ENCODE data around the gene BCAM.

BCAM gene

DNA sequence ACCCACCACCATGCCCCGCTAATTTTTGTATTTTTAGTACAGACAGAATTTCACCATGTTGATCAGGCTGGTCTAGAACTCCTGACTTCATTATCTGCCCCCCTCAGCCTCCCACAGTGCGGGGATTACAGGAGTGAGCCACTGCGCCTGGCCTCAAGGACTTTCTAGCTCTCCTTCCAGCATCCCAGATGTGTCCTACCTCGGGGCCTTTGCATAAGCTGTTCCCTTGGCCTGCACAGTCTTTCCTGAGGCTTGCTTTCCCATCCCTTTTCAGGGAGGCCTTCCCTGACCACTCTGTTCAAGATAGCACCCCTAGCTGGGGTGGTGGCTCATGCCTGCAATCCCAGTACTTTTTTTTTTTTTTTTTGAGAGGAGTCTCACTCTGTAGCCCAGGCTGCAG is 14.3 kb upstream of the BCAM start:
- DNase-seq = no peak

DNA sequence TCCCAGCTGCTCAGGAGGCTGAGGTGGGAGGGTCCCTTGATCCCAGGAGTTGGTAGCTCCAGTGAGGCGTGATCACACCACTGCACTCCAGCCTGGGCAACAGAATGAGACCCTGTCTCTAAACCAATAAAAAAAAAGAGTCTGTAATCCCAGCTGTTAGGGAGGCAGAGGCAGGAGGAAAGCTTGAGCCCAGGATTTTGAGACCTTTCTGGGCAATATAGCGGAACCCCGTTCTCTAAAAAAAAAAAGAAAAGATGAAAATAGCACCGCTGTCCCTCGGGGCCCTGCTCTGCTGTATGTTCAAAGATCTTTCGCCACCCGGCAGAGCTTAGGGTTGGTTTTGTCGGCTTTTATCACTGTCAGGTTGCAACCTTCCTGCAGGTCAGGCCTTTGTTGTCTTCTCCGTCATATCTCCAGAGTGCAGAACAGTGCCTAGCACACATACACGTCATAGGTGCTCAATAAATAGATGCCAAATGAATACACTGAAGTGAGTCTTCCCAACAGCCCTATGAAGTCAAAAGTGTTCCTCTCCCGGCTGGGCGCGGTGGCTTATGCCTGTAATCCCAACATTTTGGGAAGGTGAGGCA is 13.4 kb upstream of the BCAM start:
- no peak for DNase-seq

DNA sequence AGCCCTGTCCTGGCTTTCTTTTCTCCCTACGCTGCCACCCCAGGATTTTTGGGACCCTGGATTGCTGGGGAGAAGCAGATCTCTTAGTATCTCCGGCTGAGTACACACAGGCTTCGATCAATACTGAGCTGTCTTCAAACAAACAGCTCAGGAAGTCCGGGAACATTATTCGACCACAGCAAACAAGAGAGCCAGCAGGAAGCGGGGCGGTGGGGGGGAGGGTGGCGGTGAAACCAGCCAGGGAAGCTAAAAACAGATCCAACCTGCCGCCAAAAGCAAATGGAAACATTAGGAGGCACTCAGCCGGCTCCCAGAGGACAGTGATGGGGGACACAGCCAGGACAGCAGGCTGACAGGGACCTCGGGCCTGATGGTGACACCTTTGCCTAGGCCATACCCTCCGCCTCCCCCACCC is 12.2 kb upstream of the BCAM start:
- peak; percentile 54 for DNase-seq

DNA sequence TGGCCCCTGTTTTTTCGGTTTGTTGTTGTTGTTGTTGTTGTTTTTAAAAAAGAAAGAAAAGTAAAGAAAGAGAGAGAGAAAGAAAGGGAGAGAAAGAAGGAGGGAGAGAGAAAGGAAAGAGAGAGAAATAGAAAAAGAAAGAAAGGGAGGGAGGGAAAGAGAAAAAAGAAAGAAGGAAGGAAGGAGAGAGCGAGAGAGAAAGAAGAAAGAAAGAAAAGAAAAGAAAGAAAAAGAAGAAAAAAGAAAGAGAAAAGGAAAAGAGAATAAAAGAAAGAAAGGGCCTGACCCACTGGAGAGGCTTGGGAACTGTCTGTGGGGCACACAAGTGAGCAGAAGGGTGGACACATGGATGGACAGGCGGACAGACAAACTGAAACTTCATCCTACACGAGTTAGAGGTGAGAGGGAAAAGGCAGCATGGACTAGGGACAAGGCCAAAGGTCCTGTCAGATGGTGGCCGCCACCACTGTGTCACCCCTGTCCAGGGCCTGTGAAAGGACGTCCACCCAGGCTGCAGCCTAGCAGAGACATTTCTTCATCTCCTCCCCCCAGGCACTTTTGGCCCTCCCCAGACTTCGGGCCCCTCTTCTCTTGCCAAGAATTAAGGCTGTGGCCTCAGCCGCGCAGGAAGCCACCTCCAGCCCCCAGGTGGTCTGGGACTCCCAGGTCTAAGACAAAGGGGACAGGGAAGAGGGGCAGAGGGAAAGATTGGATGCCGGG is 9.1 kb upstream of the BCAM start:
- no peak for DNase-seq

DNA sequence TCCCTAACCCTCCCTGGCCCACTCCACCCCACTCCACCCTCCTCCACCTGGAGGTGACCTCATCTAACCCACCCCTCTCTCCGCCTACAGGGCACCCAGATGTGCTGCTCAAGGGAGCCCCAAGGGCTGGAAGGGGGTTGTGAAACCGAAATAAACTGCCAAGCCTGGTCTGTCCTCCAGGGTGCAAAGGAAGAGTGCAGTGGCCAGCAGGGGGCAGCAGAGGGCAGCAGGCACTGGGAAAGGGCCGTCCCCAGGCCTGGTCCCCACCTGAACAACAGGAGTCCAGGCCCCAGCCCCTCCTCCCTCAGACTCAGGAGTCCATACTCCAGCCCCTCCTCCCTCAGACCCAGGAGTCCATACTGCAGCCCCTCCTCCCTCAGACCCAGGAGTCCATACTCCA is 8.4 kb upstream of the BCAM start:
- DNase-seq = peak; percentile 69

DNA sequence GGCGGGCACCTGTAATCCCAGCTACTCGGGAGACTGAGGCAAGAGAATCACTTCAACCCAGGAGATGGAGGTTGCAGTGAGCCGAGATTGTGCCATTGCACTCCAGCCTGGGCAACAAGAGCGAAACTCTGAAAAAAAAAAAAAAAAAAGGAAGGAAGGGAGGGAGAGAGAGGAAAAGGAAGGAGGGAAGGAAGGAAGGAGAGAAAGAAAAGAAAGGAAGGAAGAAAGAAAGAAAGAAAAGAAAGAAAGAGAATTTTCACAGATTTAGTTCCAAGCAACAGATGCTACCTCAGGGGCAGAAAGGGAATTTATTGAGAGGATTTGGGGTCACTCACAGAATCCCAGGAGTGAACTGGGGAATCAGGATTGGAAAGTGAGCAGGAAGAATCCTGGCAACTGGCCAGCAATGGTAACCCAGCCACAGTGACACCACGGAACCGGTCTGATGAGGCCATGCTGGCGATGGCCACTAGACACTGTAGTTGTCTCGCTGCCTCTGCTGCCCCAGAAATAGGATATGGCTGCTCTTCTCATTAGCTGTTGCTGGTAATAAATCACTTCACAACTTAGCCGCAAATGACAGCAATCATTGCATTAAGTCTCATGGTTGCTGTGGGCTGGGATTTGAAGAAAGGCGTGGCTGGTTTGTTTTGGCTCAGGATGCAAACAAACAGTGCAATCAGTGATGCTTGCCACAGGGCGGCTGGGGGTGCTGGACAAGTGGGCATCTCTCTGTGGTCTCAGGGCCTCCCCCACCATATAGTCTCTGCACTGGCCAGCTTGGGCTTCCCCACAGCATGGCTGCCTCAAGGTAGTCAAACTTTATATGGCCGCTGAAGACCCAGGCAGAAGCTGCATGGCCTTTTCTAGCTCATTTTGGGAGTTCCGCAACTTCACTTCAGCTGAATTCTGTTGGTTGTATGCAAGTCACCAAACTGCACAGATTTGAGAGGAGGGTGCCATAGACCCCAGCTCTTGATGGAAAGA is 5.2 kb upstream of the BCAM start:
- DNase-seq = no peak

DNA sequence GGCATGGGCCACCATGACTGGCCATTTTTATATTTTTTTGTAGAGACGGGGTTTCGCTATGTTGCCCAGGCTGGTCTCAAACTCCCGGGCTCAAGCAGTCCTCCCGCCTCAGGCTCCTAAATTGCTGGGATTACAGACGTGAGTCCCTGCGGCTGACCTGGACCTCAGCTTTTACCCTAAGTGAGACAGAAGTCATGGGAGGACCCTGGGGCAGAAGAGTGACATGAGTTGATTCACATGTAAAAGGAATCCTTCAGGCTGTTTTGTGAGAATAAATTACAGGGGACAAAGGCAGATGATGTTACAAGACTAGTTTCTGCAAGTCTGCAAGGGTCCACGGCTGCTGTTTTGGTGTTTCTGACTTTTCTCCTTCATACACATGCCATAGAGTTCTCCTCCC is 2.6 kb upstream of the BCAM start:
- DNase-seq = no peak

DNA sequence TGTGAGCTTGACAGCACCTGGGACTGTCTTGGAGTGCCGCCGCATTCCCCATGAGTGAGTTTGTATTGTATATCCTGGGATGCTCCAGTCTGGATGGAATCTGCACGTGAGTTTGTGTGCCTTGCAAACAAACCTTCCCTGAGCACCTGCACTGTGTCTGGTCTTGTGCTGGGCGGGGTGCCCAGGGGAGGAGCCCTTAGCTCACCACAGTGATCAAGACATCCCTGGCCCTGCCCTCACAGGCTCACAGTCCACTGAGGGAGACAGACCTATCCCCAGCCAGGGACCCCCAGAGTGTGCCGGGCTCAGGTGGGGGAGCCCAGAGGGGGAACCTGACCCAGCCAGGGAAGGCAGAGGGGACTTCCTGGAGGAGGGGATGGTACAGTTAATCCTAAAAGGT is 1.7 kb upstream of the BCAM start:
- no peak for DNase-seq

DNA sequence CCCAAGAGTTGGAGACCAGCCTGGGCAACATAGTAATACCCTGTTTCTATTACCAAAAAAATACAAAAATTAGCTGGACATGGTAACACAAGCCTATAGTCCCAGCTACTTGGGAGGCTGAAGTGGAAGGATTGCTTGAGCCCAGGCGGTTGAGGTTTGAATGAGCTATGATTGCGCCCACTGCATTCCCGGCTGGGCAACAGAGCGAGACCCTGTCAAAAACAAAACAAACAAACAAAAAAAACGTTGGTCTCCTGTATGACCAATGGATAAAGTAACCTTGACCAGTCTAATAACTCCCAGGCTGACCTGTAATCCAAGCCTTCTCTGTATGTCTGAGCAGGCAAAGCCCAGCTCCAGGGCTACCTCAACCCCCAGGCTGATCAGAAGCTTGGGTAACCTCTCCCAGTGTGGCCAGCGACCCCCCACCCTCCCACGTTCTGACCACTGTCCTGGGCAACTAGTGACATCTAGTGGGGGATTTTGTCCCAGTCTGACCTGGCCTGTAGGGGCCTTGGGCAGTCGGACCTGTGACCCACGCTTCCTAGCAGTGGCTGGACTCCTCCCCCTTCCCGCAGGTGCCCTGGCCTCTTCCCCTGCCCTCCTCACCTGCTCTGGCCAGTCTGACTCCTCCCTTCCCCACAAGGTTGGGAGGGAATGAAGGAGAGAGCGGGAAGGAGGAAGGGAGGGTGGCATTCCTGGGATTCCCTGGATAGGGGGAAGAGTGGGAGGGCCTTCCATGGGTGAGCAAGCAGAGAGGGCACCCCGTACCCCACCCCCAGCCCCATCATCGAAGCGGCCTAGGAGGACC is 1.0 kb upstream of the BCAM start:
- DNase-seq = no peak

DNA sequence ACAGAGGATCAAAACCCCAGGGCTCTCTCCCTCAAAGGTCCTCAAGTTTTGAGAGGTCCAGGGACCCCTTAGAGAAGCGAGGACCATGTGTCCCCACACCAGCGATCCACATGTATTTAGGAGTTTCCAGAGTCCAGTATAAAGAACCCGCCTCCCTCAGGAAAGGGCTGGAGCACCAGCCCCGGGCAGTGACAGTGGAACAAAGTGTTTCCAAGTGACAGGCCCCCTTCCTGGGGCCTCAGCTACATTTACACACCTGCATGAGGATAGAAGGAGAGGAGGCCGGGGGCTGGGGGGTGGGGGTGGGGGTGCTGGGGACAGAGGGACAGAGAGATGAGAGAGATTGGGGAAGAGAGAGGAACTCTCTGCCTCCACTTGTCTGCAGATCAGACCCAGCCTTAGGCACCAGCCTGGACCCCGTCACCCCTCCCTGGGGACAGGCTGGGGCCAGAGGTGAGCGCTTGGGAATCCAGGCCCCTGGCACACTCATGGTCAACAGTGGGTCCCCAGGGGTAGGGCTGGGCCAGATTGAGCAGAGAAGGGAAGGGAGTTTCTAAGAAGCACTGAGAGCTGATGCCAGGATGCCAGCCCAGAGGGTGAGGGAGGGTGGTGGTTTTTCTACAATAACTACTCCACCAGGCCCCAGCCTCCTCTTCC is 802 bp downstream of the BCAM start:
- DNase-seq = no peak

DNA sequence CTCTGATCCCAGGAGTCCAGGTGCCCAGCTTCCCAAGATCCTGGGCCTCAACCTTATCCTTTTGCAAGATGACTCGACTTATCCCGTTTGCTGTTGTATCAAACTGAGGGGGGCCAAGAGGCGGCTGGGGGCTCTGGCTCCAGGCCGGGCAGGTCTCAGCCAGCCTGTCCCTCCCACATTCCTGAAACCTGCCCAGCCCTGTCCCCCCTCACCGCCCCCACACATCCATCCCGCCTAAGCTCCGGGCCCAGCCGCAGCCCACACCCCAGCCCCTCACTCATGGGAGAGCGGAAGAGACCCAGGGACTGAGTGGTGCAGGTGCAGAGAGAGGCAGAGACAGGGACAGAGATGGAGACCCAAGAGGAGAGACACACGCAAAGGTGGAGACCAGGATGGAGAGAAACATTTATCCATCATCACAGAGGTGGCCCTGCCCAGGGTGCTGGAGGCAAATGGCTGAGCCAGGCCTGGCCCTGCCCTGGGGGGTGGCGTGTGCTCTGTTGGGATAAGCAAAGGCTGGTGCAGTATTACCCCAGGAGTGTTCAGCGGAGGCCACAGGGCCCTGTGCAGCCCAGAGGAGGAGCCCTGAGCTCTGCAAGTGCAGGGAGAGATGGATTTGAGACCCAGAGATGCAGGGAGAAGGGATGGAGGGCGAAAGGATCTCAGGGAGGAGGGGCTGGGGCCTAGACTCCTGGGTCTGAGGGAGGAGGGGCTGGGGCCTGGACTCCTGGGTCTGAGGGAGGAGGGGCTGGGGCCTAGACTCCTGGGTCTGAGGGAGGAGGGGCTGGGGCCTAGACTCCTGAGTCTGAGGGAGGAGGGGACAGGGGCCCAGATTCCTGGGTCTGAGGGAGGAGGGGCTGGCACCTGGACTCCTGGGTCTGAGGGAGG is 1.6 kb downstream of the BCAM start:
- DNase-seq = no peak

DNA sequence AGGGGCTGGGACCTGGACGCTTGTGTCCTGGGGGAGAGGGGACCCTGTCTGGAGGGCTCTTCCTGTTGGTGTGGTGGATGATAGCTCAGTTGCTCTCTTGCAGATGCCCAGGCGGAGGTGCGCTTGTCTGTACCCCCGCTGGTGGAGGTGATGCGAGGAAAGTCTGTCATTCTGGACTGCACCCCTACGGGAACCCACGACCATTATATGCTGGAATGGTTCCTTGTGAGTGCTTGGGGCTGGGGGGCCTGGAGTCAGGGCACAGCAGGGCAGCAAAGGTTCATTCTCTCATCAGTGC is 2.2 kb downstream of the BCAM start:
- DNase-seq = no peak

DNA sequence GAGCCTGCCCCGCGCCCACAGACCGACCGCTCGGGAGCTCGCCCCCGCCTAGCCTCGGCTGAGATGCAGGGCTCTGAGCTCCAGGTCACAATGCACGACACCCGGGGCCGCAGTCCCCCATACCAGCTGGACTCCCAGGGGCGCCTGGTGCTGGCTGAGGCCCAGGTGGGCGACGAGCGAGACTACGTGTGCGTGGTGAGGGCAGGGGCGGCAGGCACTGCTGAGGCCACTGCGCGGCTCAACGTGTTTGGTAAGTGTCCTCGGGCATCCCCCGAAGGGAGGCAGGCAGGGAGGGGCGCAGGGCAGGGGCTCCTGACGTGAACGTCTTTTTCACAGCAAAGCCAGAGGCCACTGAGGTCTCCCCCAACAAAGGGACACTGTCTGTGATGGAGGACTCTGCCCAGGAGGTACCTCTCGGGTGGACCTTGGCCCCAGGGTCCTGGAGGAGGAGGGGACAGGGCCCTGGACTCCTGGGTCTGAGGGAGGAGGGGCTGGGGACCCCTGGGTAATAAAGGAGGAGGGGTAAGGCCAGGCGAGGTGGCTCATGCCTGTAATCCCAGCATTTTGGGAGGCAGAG is 3.3 kb downstream of the BCAM start:
- no peak for DNase-seq

DNA sequence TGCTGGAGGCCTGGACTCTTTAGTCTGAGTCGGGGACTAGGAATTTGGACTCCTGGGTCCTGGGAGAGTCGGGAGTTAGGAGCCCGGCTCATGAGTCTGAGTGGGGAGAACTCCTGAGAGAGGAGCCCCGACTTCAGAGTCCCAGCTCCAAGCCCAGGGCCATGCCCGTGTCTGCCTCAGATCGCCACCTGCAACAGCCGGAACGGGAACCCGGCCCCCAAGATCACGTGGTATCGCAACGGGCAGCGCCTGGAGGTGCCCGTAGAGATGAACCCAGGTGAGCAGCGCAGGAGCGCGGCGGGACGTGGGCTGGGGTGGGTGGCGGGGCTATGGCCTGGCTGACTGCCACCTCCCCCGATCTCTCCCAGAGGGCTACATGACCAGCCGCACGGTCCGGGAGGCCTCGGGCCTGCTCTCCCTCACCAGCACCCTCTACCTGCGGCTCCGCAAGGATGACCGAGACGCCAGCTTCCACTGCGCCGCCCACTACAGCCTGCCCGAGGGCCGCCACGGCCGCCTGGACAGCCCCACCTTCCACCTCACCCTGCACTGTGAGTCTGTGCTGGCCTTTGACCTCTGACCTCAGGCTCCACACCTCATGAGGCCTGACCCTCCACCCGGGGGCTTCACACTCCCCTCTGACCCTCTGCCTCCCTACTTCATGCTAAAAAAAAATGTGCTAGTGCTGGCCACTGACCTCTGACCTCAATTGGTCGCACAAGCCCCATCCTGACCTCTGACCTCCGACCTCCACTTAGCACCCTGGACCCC is 4.4 kb downstream of the BCAM start:
- no peak for DNase-seq

DNA sequence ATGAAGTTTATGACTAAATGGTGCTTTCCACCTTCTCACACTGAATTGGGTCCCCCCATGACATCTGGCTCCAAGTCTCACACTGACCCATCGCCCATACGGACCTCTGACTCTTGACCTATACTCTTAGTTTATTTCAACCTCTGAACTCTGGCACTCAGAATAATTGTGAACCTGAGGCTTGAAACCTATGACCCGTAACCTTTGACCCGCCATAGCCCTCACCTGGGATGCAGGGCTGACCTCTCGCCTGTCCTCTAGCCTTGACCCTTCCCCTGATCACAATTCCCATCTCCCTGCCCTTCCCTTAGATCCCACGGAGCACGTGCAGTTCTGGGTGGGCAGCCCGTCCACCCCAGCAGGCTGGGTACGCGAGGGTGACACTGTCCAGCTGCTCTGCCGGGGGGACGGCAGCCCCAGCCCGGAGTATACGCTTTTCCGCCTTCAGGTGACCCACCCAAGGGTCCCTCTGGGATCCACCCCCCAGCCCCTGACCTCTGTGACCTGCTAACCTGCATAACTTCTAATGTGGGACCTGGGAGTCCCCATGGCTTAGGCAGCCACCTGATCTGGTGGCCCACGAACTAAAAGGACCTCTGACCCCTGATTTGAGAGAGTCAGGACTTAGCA is 5.1 kb downstream of the BCAM start:
- no peak for DNase-seq

DNA sequence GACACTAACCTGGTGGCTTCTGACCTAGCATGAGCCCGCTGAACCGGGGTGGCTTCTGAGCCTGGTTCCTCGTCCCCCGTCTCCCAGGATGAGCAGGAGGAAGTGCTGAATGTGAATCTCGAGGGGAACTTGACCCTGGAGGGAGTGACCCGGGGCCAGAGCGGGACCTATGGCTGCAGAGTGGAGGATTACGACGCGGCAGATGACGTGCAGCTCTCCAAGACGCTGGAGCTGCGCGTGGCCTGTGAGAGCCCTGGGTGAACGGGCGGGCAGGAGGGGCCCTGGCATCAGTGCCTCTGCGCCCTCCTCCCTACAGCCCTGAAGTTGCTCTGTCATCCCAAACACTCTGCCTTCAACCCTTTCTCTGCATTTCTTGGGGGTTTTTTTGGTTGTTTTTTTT is 5.6 kb downstream of the BCAM start:
- no peak for DNase-seq

DNA sequence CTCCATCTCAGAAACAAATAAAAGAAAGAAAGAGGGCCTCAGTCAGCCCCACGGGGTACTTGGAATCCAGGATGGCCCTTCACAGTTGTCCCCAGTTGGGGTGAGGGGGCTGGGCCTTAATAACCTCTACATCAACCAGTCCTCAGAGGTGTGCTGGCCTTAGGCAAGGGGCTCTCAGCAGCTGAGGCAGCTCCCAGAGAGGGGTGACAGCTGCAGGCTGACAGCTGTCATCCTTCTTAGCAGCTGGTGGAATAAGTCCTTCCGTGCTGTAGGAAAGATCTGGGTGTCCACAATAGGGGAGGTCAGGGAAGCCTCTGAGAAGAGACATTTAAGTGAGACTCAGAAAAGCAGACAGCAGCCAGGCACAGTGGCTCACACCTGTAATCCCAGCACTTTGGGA is 7.4 kb downstream of the BCAM start:
- no peak for DNase-seq

DNA sequence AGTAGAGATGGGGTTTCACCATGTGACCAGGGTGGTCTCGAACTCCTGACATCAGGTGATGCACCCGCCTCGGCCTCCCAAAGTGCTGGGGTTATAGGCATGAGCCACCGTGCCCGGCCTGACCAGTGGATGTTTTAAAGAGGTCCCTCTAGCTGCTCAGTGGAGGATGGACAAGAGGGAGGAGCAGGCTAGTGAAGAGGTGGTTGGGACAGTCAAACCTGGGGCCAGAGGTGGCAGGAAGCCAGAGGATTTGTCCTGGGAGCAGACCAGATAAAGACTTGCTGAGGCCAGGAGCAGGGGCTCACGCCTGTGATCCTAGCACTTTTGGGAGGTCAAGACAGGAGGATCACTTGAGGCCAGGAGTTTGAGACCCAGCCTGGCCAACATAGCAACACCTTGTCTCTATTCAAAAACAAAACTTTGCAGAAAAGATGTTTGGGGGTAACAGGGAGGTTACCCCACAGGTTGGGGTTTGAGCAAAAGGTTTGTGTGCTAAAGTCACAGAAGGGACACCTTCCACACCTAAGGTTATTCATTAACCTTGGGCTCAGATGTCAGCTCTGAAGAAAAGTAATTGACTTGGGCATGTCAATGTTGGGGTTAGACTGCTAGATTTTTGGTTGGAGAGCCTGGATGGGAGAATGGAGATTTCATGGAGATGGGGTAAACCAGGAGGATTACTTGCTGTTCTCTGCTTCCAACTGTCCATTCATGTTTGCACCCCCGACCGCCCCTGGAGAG is 9.0 kb downstream of the BCAM start:
- no peak for DNase-seq

DNA sequence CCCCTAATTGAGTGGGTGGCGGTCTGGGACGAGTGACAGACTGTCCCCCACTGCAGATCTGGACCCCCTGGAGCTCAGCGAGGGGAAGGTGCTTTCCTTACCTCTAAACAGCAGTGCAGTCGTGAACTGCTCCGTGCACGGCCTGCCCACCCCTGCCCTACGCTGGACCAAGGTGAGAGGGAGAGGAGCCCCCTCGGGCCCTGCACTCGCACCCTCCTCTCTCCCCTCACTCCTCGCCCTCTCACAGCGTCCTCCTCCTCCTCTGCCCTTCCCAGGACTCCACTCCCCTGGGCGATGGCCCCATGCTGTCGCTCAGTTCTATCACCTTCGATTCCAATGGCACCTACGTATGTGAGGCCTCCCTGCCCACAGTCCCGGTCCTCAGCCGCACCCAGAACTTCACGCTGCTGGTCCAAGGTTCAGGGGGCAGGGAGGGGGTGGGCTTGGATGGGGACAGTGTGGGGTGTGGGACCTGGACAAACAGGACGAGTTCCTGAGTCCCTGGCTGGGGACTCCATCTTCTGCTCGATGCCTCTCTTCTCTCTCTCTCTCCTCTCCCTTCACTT is 9.6 kb downstream of the BCAM start:
- no peak for DNase-seq

Data from GDM1 (cell line).